ENCODE results near the gene SHD. TPM values are rescaled to one million over a fixed set of nuclear protein-coding genes. Genes with fewer than 3 reads are reported as not detected.

The SHD gene
- total RNA-seq, 1 experiment from 2014 or later: 4.4 TPM

DNA sequence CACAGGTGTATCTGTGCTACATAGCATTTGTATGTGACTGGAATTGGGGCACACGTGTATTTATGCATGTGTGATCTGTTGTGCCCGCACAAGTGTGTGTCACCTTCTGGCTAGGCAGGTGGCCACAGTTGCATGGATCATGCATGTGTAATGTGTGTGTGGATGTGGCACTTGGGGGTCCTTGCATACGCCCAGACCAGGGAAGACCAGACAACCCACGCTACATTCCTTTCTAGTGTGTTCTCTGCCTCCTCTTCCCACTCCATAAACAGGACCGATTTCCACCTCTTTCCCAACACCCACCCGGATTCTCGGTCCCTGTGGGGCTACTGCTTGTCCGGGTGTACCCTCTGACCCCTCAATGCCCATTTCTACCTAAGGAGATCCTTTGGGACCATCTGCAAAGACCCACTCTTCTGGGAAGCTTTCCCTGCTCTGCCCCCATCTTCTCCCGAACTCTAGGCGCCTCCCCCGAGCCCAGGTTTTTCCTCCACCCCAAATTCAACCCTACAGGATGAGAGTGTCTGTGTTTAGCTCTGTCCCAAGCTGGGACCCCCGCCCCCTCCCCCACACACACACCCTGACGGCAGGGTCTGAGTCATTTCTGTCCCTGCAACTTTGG lies 47.3 kb downstream of the SHD start:
- Histone ChIP-seq H3K79me2 (ENCODE audit: insufficient read depth, low read length) (no peaks in the 10 kb centered on the region), H3K4me2 (ENCODE audit: insufficient read depth, insufficient read length, low read length) (peak overlapping the region; percentile 74), H3K18ac (ENCODE audit: insufficient read length, low read depth, low read length) (no peak overlapping the region), H2BK15ac (ENCODE audit: low read depth, low read length) (no peak overlapping the region), H2BK5ac (ENCODE audit: insufficient read length, low read length) (no peak overlapping the region), H3K23me2 (ENCODE audit: insufficient read length, low read depth, low read length, poor library complexity, severe bottlenecking) (peaks cover 9% of the 10 kb centered on the region), H3K56ac (ENCODE audit: insufficient read length, low read depth, low read length) (no peak overlapping the region), H2AK5ac (ENCODE audit: insufficient read length, low read length) (no peak overlapping the region), H3K9me3 (ENCODE audit: control insufficient read depth, low read depth, low read length) (no peaks in the 10 kb centered on the region), H4K20me1 (ENCODE audit: control insufficient read depth, insufficient read depth, insufficient read length) (no peaks in the 10 kb centered on the region), H2BK12ac (ENCODE audit: insufficient read length, low read depth, low read length) (no peak overlapping the region), H2AFZ (ENCODE audit: low read length) (no peak overlapping the region), H3K4me1 (ENCODE audit: insufficient read depth, low read length) (peaks cover 2% of the 10 kb centered on the region; the same call in 1 of the 2 replicates), H3K4ac (ENCODE audit: low read depth, low read length) (no peak overlapping the region), H4K5ac (ENCODE audit: insufficient read length, low read depth, low read length) (no peak overlapping the region), H3K14ac (ENCODE audit: insufficient read depth, low read length) (no peak overlapping the region), H3K79me1 (ENCODE audit: insufficient read depth, low read depth, low read length, poor library complexity, severe bottlenecking) (no peaks in the 10 kb centered on the region), H4K91ac (ENCODE audit: insufficient read length, low read depth, low read length) (no peak overlapping the region), H3K23ac (ENCODE audit: insufficient read length, low read depth, low read length) (no peak overlapping the region), H3K27me3 (ENCODE audit: insufficient read depth, low read length) (no peaks in the 10 kb centered on the region), H3K9ac (ENCODE audit: extremely low read depth, insufficient read length, low read length) (no peak overlapping the region), H2BK120ac (ENCODE audit: low read depth, low read length, poor library complexity, severe bottlenecking) (no peak overlapping the region), H4K8ac (replicated peaks; ENCODE audit: insufficient read length, low read depth, low read length) (no peak overlapping the region), H3K27ac (ENCODE audit: insufficient read length, low read depth, low read length) (no peak overlapping the region), H3T11ph (ENCODE audit: low read length) (no peak overlapping the region), H2BK20ac (ENCODE audit: low read depth, low read length, poor library complexity, severe bottlenecking) (no peak overlapping the region)
- H3K4me3 Mint-ChIP-seq: peak overlapping the region; percentile 57 to 87
- peaks cover 10 to 15% of the 10 kb centered on the region in 2 experiments for H3K4me1 Mint-ChIP-seq
- H3K27me3 Mint-ChIP-seq (ENCODE audit: low read depth): peaks cover 2% of the 10 kb centered on the region; the same call in 1 of the 2 replicates
- no peak for DNase-seq
- no peak for TF ChIP-seq CTCF (conservative IDR thresholded peaks at IDR 0.05)
- peaks cover 0 to 4% of the 10 kb centered on the region in 2 experiments; a peak in 1 of 5 replicates for H3K9me3 Mint-ChIP-seq
- no CpG with 5 or more reads among the region's 13 CpGs for WGBS (ENCODE audit: extremely low coverage, insufficient read length, low lambda C conversion rate)
- H3K36me3 Mint-ChIP-seq (ENCODE audit: insufficient read depth in 1 of 3, low read depth in 3 of 3): peaks cover 9 to 29% (median 12%) of the 10 kb centered on the region in 3 experiments
- peak overlapping the region in 2 of 3 experiments; percentile 58 to 91; a peak in 3 of 7 replicates for H3K27ac Mint-ChIP-seq

Data from H9 (cell line).